PC-9 (cell line): ENCODE measurements around the gene UQCR11. TPM values are rescaled to one million over a fixed set of nuclear protein-coding genes. Genes with fewer than 3 reads are reported as not detected.

ENCODE experiments used
- BruUV-seq: library from RNA; stranded (reverse); fragments of 400-500 nt; replicated peaks from 2 replicates; lab custom pipeline; 2021; lab: Mats Ljungman, UMichigan
- CTCF ChIA-PET: fragments of 300-600 bp; sonication (Branson Sonifier 250); formaldehyde crosslinking; loops from one replicate; lab custom pipeline; 2022; ENCODE audit warnings: antibody characterized with exemption; lab: Charles Lee
- POLR2A ChIA-PET: fragments of 300-600 bp; sonication (Branson Sonifier 250); formaldehyde crosslinking; loops from one replicate; lab custom pipeline; 2022; ENCODE audit warnings: antibody characterized with exemption; ENCODE audit not compliant: unreplicated experiment; lab: Charles Lee
- DNase-seq, 2 experiments: peaks; one replicate each; pipeline versions ENCODE4 v3.0.0 to v3.0.0-alpha.2; 2015 to 2022; ENCODE audit warnings: mixed read lengths in 1 of 2
- H2AFZ ChIP-seq: fragments of 200-600 bp; sonication (generic); 2 replicates; pipeline ENCODE4 v1.8.1; 2017; ENCODE audit warnings: antibody characterized with exemption
- H3F3A ChIP-seq: fragments of 200-600 bp; sonication (generic); 2 replicates; pipeline ENCODE4 v1.8.1; 2017; ENCODE audit warnings: antibody characterized with exemption, mild to moderate bottlenecking, low read depth; ENCODE audit not compliant: insufficient read depth
- H3K27ac ChIP-seq: fragments of 200-600 bp; sonication (generic); 2 replicates; pipeline ENCODE4 v1.6.1; 2016; ENCODE audit warnings: mixed run types
- H3K27me3 ChIP-seq: fragments of 200-600 bp; sonication (generic); 2 replicates; pipeline ENCODE4 v1.6.1; 2016; ENCODE audit warnings: low read depth, mixed run types; ENCODE audit not compliant: insufficient read depth
- H3K36me3 ChIP-seq: fragments of 200-600 bp; sonication (generic); 2 replicates; pipeline ENCODE4 v1.6.1; 2016; ENCODE audit warnings: low read depth, mixed run types
- H3K4me1 ChIP-seq: fragments of 200-600 bp; sonication (generic); replicated peaks from 2 replicates; pipeline ENCODE4 v1.6.1; 2016; ENCODE audit warnings: mixed run types; ENCODE audit not compliant: insufficient read depth
- H3K4me2 ChIP-seq: fragments of 200-600 bp; sonication (generic); 2 replicates; pipeline ENCODE4 v1.6.1; 2017; ENCODE audit warnings: mixed run types
- H3K4me3 ChIP-seq: fragments of 200-600 bp; sonication (generic); 2 replicates; pipeline ENCODE4 v1.6.1; 2016; ENCODE audit warnings: mixed run types
- H3K79me2 ChIP-seq: fragments of 200-600 bp; sonication (generic); 2 replicates; pipeline ENCODE4 v1.6.1; 2017; ENCODE audit warnings: low read depth, mixed run types
- H3K9me2 ChIP-seq: fragments of 200-600 bp; sonication (generic); 2 replicates; pipeline ENCODE4 v1.8.1; 2017; ENCODE audit warnings: mild to moderate bottlenecking; ENCODE audit not compliant: insufficient read depth
- H3K9me3 ChIP-seq: fragments of 200-600 bp; sonication (generic); 2 replicates; pipeline ENCODE4 v1.8.1; 2016; ENCODE audit warnings: low read depth; ENCODE audit not compliant: insufficient read depth
- H4K20me1 ChIP-seq: fragments of 200-600 bp; sonication (generic); 2 replicates; pipeline ENCODE4 v1.8.1; 2017; ENCODE audit not compliant: insufficient read depth
- EZH2 ChIP-seq: fragments of 200-600 bp; sonication (generic); IDR thresholded peaks from 2 replicates; pipeline ENCODE4 v1.8.0; 2017; ENCODE audit warnings: antibody characterized with exemption, low read depth
- intact Hi-C: fragments of 100-400 bp; cut with micrococcal nuclease; formaldehyde crosslinking; loops from one replicate; pipeline ENCODE4 v1.10.0; 2022; ENCODE audit not compliant: unreplicated experiment
- total RNA-seq: library from RNA; stranded (reverse); gene quantifications from 2 replicates; pipeline ENCODE4 v1.2.3, GENCODE V29; 2021
- TF ChIP-seq, protein P1 (sequence below): fragments of 200-600 bp; sonication (generic); conservative IDR thresholded peaks from 2 replicates; pipeline ENCODE4 v1.6.1; 2017; ENCODE audit warnings: mixed run types, antibody characterized with exemption, mild to moderate bottlenecking, moderate library complexity

UQCR11 gene
- total RNA-seq, 1 experiment from 2014 or later = 196 TPM

DNA sequence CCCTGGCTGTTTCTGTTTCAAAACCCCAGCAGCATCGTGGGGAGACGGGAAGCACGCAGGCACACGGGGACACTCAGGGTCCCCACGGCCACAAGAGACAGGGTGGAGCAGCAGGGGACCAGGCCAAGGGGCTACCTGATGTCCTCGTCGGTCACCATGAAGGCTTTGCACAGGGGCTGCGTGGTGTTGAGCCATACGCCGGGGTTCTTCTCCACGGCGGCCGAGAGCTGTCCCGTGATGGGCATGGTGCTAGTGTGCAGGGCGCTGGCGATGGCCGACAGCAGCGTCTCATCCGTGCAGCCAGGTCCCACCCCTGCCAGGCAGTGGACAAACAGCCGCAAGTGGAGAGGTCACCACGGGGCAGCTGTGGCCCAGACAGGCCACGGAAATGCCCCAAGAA is 24.3 kb downstream of the UQCR11 start:
- BruUV-seq = no TSS peak
- DNase-seq = no peak

DNA sequence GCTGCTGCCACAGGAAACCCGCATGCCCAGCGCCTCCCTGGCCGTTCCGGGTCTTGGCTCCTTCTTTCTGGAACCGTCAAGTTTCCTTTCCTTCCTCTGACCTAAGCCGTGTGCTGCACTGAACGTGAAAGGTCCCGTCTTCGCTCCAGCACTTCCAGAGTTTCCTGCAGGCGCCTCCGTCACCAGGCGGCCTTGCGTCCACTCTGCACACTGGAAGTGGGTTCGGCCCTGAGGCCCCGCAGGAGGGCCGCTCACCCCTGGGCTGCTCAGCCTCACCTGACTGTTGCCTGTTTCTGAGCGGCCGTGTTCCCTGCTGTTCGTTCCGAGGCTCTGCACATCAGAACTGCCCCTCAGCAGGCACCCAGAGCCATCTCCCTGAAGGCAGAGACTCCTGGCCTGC is 24.9 kb downstream of the UQCR11 start:
- DNase-seq = no peak
- no peak for TF ChIP-seq EZH2
- TF ChIP-seq, protein P1, sequence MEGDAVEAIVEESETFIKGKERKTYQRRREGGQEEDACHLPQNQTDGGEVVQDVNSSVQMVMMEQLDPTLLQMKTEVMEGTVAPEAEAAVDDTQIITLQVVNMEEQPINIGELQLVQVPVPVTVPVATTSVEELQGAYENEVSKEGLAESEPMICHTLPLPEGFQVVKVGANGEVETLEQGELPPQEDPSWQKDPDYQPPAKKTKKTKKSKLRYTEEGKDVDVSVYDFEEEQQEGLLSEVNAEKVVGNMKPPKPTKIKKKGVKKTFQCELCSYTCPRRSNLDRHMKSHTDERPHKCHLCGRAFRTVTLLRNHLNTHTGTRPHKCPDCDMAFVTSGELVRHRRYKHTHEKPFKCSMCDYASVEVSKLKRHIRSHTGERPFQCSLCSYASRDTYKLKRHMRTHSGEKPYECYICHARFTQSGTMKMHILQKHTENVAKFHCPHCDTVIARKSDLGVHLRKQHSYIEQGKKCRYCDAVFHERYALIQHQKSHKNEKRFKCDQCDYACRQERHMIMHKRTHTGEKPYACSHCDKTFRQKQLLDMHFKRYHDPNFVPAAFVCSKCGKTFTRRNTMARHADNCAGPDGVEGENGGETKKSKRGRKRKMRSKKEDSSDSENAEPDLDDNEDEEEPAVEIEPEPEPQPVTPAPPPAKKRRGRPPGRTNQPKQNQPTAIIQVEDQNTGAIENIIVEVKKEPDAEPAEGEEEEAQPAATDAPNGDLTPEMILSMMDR = no peak
- peaks cover 1% of the 10 kb centered on the region for H3K79me2 ChIP-seq
- no peaks in the 10 kb centered on the region for H3K27me3 ChIP-seq
- no peak overlapping the region for H2AFZ ChIP-seq
- H3K4me2 ChIP-seq = no peak overlapping the region
- H3F3A ChIP-seq = no peaks in the 10 kb centered on the region
- peaks cover 12% of the 10 kb centered on the region for H3K4me1 ChIP-seq
- no peaks in the 10 kb centered on the region for H3K36me3 ChIP-seq
- no TSS peak for BruUV-seq
- H4K20me1 ChIP-seq = no peaks in the 10 kb centered on the region
- intact Hi-C loops = no loop called here
- ChIA-PET POLR2A (no interaction called here), CTCF (no interaction called here)
- no peaks in the 10 kb centered on the region for H3K9me3 ChIP-seq
- no peak overlapping the region for H3K27ac ChIP-seq
- H3K4me3 ChIP-seq = no peak overlapping the region
- H3K9me2 ChIP-seq = no peaks in the 10 kb centered on the region

More for the DNA sequence above, 24.3 kb downstream of the UQCR11 start:
- no peaks in the 10 kb centered on the region for H3K9me3 ChIP-seq
- TF ChIP-seq, protein P1 = no peak
- no peak for TF ChIP-seq EZH2
- intact Hi-C loops = no loop called here
- H3K9me2 ChIP-seq = no peaks in the 10 kb centered on the region
- H3K4me3 ChIP-seq = no peak overlapping the region
- ChIA-PET POLR2A (no interaction called here), CTCF (no interaction called here)
- H3K4me1 ChIP-seq = peaks cover 12% of the 10 kb centered on the region
- no peak overlapping the region for H3K4me2 ChIP-seq
- no peaks in the 10 kb centered on the region for H4K20me1 ChIP-seq
- no peak overlapping the region for H2AFZ ChIP-seq
- no peak overlapping the region for H3K27ac ChIP-seq
- H3K79me2 ChIP-seq = peaks cover 7% of the 10 kb centered on the region
- H3F3A ChIP-seq = no peaks in the 10 kb centered on the region
- no peaks in the 10 kb centered on the region for H3K27me3 ChIP-seq
- H3K36me3 ChIP-seq = no peaks in the 10 kb centered on the region

DNA sequence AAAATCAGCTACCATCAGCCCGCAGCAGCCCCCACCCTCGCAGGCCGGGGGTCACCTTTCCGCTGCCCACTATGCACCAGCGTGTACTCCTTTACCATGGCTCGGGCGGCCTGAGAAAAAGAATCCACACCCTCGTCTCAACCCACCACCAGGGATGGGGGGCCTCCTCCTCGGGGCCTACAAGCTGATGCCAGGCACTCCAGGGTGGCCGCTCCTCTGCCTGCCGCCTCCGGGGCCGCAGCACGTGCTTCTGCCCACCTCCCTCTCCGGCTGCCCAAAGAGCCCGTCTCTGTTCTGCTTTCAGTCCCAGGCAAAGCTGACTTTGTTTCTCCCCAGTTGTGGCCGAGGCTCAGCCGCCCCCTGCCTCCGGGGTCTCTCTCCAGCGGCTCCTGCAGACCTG is 26.0 kb downstream of the UQCR11 start:
- BruUV-seq = no TSS peak
- Histone ChIP-seq H3K4me2 (no peak overlapping the region), H3K4me1 (peaks cover 12% of the 10 kb centered on the region), H2AFZ (no peak overlapping the region), H3K9me2 (no peaks in the 10 kb centered on the region), H3F3A (no peaks in the 10 kb centered on the region), H3K27ac (no peak overlapping the region), H3K79me2 (no peaks in the 10 kb centered on the region), H3K9me3 (no peaks in the 10 kb centered on the region), H3K4me3 (no peak overlapping the region), H4K20me1 (no peaks in the 10 kb centered on the region), H3K36me3 (no peaks in the 10 kb centered on the region), H3K27me3 (no peaks in the 10 kb centered on the region)
- CTCF ChIA-PET = no interaction called here
- no peak for TF ChIP-seq EZH2
- TF ChIP-seq, protein P1 = no peak
- no peak for DNase-seq
- POLR2A ChIA-PET = no interaction called here
- intact Hi-C loops = no loop called here
